CD8-positive, alpha-beta memory T cell (primary cell): ENCODE results near the gene PAIP2. TPM values are rescaled to one million over a fixed set of nuclear protein-coding genes. Genes with fewer than 3 reads are reported as not detected.

Experiments
- CTCF ChIA-PET: fragments of 350-600 bp; sonication (Branson Sonifier 250); formaldehyde crosslinking; loops from one replicate; lab custom pipeline; 2021; ENCODE audit warnings: antibody characterized with exemption; lab: Charles Lee
- POLR2A ChIA-PET: fragments of 350-600 bp; sonication (Branson Sonifier 250); formaldehyde crosslinking; loops from one replicate; lab custom pipeline; 2021; ENCODE audit warnings: antibody characterized with exemption; lab: Charles Lee
- DNase-seq, 5 donors: peaks; one replicate each; pipeline versions ENCODE4 v3.0.0 to v3.0.0-alpha.2; 2020 to 2022; ENCODE audit warnings: mixed read lengths in 1 of 5
- H3K27ac ChIP-seq: one replicate; pipeline ENCODE4 v1.7.0; 2013; ENCODE audit warnings: low read depth, mild to moderate bottlenecking, low read length, moderate library complexity
- H3K27me3 ChIP-seq: 2 replicates; pipeline ENCODE4 v1.7.0; 2013; ENCODE audit warnings: low read length, mild to moderate bottlenecking; ENCODE audit not compliant: insufficient read depth, poor library complexity, severe bottlenecking
- H3K36me3 ChIP-seq: 2 replicates; pipeline ENCODE4 v1.7.0; 2013; ENCODE audit warnings: mild to moderate bottlenecking, low read length, moderate library complexity; ENCODE audit not compliant: insufficient read depth
- H3K4me1 ChIP-seq: 2 replicates; pipeline ENCODE4 v1.7.0; 2013; ENCODE audit warnings: mild to moderate bottlenecking, low read length, moderate library complexity; ENCODE audit not compliant: insufficient read depth
- H3K4me3 ChIP-seq: 2 replicates; pipeline ENCODE4 v1.7.0; 2013; ENCODE audit warnings: mild to moderate bottlenecking, low read length
- H3K9me3 ChIP-seq: 2 replicates; pipeline ENCODE4 v1.7.0; 2013; ENCODE audit warnings: mild to moderate bottlenecking, low read length
- H3K27ac Mint-ChIP-seq, 8 donors: one replicate each; pipeline ENCODE4 v1.8.0; 2020 to 2021; ENCODE audit warnings: mixed read lengths in 8 of 8, mild to moderate bottlenecking in 6 of 8, inconsistent platforms in 3 of 8, moderate library complexity in 3 of 8
- H3K27me3 Mint-ChIP-seq, 2 donors: one replicate each; pipeline ENCODE4 v1.8.0; 2020 to 2021; ENCODE audit warnings: mixed read lengths in 2 of 2, mild to moderate bottlenecking in 1 of 2, moderate library complexity in 1 of 2
- H3K36me3 Mint-ChIP-seq, 3 donors: one replicate each; pipeline ENCODE4 v1.8.0; 2020 to 2021; ENCODE audit warnings: mixed read lengths in 3 of 3, inconsistent platforms in 1 of 3, mild to moderate bottlenecking in 1 of 3
- H3K4me1 Mint-ChIP-seq, 3 donors: one replicate each; pipeline ENCODE4 v1.8.0; 2020 to 2021; ENCODE audit warnings: mixed read lengths in 3 of 3, inconsistent platforms in 1 of 3, mild to moderate bottlenecking in 1 of 3
- H3K4me3 Mint-ChIP-seq, 7 donors: one replicate each; pipeline ENCODE4 v1.8.0; 2020 to 2021; ENCODE audit warnings: mixed read lengths in 7 of 7, mild to moderate bottlenecking in 6 of 7, moderate library complexity in 4 of 7, inconsistent platforms in 2 of 7
- H3K9me3 Mint-ChIP-seq, 5 donors: one replicate each; pipeline ENCODE4 v1.8.0; 2020 to 2022; ENCODE audit warnings: mixed read lengths in 5 of 5, mild to moderate bottlenecking in 3 of 5, moderate library complexity in 2 of 5, inconsistent platforms in 1 of 5
- polyA plus RNA-seq: library from polyadenylated mRNA; unstranded; fragments of 300-500 nt; fragmentation: Illumina TruSeq; gene quantifications from one replicate; pipeline ENCODE4 v1.2.3, GENCODE V29; 2021
- total RNA-seq, 2 experiments: library from RNA; stranded (reverse); gene quantifications; one replicate each; pipeline ENCODE4 v1.2.3, GENCODE V29; 2021

The PAIP2 gene
- total and polyA plus RNA-seq, 3 experiments from 2014 or later = 67.9 to 342 (median 77.0) TPM

GRCh38 chr5:139393497-139394122, 52.0 kb downstream of the PAIP2 start:
- POLR2A ChIA-PET = interaction anchor here (2.0 kb wide), 1 partner anchor 51 kb away, joined by 7 read pairs; no protein-coding TSS in a partner anchor
- Mint-ChIP-seq H3K4me1 (peaks cover 27 to 52% (median 34%) of the 10 kb centered on the region in 3 donors), H3K27me3 (peaks cover 0 to 5% of the 10 kb centered on the region in 2 donors), H3K4me3 (peak overlapping the region; percentile 87 to 95 (median 89)), H3K27ac (peak overlapping the region in 5 of 8 donors; percentile 47 to 92 (median 80)), H3K9me3 (no peaks in the 10 kb centered on the region), H3K36me3 (peaks cover 0 to 2% (median 0%) of the 10 kb centered on the region in 3 donors)
- Histone ChIP-seq H3K36me3 (no peaks in the 10 kb centered on the region), H3K27ac (no peak overlapping the region), H3K4me1 (peaks cover 41% of the 10 kb centered on the region), H3K9me3 (no peaks in the 10 kb centered on the region), H3K27me3 (no peaks in the 10 kb centered on the region), H3K4me3 (peak overlapping the region; percentile 59)
- CTCF ChIA-PET = interaction anchor here (0.8 to 5.4 kb wide), 2 partner anchors 8 to 9 kb away, joined by 3 to 38 read pairs; partner anchors contain the start of gene SPATA24
- DNase-seq = peak in 1 of 5 donors; percentile 25

GRCh38 chr5:139394123-139394653, 52.5 kb downstream of the PAIP2 start:
- Mint-ChIP-seq H3K36me3 (peaks cover 0 to 2% (median under 1%) of the 10 kb centered on the region in 3 donors), H3K27ac (no peak overlapping the region), H3K27me3 (peaks cover 0 to 5% of the 10 kb centered on the region in 2 donors), H3K4me3 (peak overlapping the region in 6 of 7 donors; percentile 44 to 95 (median 88)), H3K9me3 (no peaks in the 10 kb centered on the region), H3K4me1 (peaks cover 29 to 48% (median 32%) of the 10 kb centered on the region in 3 donors)
- peaks cover 39% of the 10 kb centered on the region for H3K4me1 ChIP-seq
- no peaks in the 10 kb centered on the region for H3K9me3 ChIP-seq
- no peak overlapping the region for H3K27ac ChIP-seq
- ChIA-PET POLR2A (interaction anchor here (2.0 kb wide), 1 partner anchor 52 kb away, joined by 7 read pairs; no protein-coding TSS in a partner anchor), CTCF (interaction anchor here (0.8 to 5.4 kb wide), 2 partner anchors 8 to 11 kb away, joined by 3 to 38 read pairs; partner anchors contain the start of gene SPATA24)
- peak in 4 of 5 donors; percentile 38 to 72 (median 47) for DNase-seq
- H3K36me3 ChIP-seq = no peaks in the 10 kb centered on the region
- H3K4me3 ChIP-seq = peak overlapping the region; percentile 59
- H3K27me3 ChIP-seq = no peaks in the 10 kb centered on the region

GRCh38 chr5:139394654-139395566, 53.3 kb downstream of the PAIP2 start, which contains the start of gene PROB1:
Gene PROB1 (minus strand): TSS chr5:139395104. CDS start chr5:139395081, 23 bp downstream.
- Histone ChIP-seq H3K27me3 (no peaks in the 10 kb centered on the region), H3K36me3 (no peaks in the 10 kb centered on the region), H3K27ac (no peak within 1 kb of the TSS), H3K9me3 (no peaks in the 10 kb centered on the region), H3K4me1 (peaks cover 32% of the 10 kb centered on the region), H3K4me3 (peak within 1 kb of the TSS; percentile 59)
- ChIA-PET CTCF (interaction anchor here (0.8 to 5.4 kb wide), 2 partner anchors 7 to 11 kb away, joined by 3 to 38 read pairs; partner anchors contain the start of gene SPATA24), POLR2A (interaction anchor here (2.0 kb wide), 1 partner anchor 53 kb away, joined by 7 read pairs; no protein-coding TSS in a partner anchor)
- H3K4me3 Mint-ChIP-seq = peak within 1 kb of the TSS; percentile 61 to 95 (median 88)
- H3K4me1 Mint-ChIP-seq = peaks cover 26 to 46% (median 28%) of the 10 kb centered on the region in 3 donors
- H3K36me3 Mint-ChIP-seq = peaks cover 0 to 4% (median 2%) of the 10 kb centered on the region in 3 donors
- DNase-seq = no peak
- H3K9me3 Mint-ChIP-seq = no peaks in the 10 kb centered on the region
- peak within 1 kb of the TSS in 1 of 8 donors; percentile 66 for H3K27ac Mint-ChIP-seq
- H3K27me3 Mint-ChIP-seq = peaks cover 0 to 2% of the 10 kb centered on the region in 2 donors

- POLR2A ChIA-PET = no interaction called here
- H3K36me3 Mint-ChIP-seq = peaks cover 0 to 4% (median 2%) of the 10 kb centered on the region in 3 donors
- no peaks in the 10 kb centered on the region for H3K27me3 Mint-ChIP-seq
- H3K27ac Mint-ChIP-seq = peak overlapping the region in 2 of 8 donors; percentile 43 to 66
- Histone ChIP-seq H3K27ac (no peak overlapping the region), H3K27me3 (no peaks in the 10 kb centered on the region), H3K4me1 (peaks cover 21% of the 10 kb centered on the region), H3K4me3 (no peak overlapping the region), H3K9me3 (no peaks in the 10 kb centered on the region), H3K36me3 (no peaks in the 10 kb centered on the region)
- peak overlapping the region in 4 of 7 donors; percentile 54 to 86 (median 65) for H3K4me3 Mint-ChIP-seq
- H3K9me3 Mint-ChIP-seq = no peaks in the 10 kb centered on the region
- H3K4me1 Mint-ChIP-seq = peaks cover 15 to 34% (median 16%) of the 10 kb centered on the region in 3 donors
- DNase-seq = no peak
- CTCF ChIA-PET = interaction anchor here (0.6 to 1.2 kb wide), 3 partner anchors 8 to 62 kb away, joined by 3 read pairs; partner anchors contain the start of gene SPATA24
Observed at GRCh38 chr5:139395844-139396640, 54.4 kb downstream of the PAIP2 start.

- no peaks in the 10 kb centered on the region for H3K27me3 ChIP-seq
- no peak for DNase-seq
- H3K9me3 ChIP-seq = no peaks in the 10 kb centered on the region
- Mint-ChIP-seq H3K9me3 (no peaks in the 10 kb centered on the region), H3K4me1 (peaks cover 8 to 32% (median 10%) of the 10 kb centered on the region in 3 donors), H3K27me3 (no peaks in the 10 kb centered on the region), H3K4me3 (peak overlapping the region in 2 of 7 donors; percentile 10 to 33), H3K27ac (no peak overlapping the region), H3K36me3 (peaks cover 0 to 4% (median 2%) of the 10 kb centered on the region in 3 donors)
- ChIA-PET CTCF (interaction anchor here (0.6 to 1.2 kb wide), 2 partner anchors 26 to 61 kb away, joined by 3 read pairs; no protein-coding TSS in a partner anchor), POLR2A (no interaction called here)
- H3K4me3 ChIP-seq = no peak overlapping the region
- H3K27ac ChIP-seq = no peak overlapping the region
- peaks cover 14% of the 10 kb centered on the region for H3K4me1 ChIP-seq
- H3K36me3 ChIP-seq = no peaks in the 10 kb centered on the region
Observed at GRCh38 chr5:139396691-139397090, 55.0 kb downstream of the PAIP2 start.

- ChIA-PET CTCF (no interaction called here), POLR2A (no interaction called here)
- Mint-ChIP-seq H3K4me3 (no peak overlapping the region), H3K4me1 (peaks cover 12 to 28% (median 12%) of the 10 kb centered on the region in 3 donors), H3K36me3 (peaks cover 0 to 4% (median 0%) of the 10 kb centered on the region in 3 donors), H3K27me3 (no peaks in the 10 kb centered on the region), H3K9me3 (no peaks in the 10 kb centered on the region), H3K27ac (no peak overlapping the region)
- DNase-seq = no peak
- Histone ChIP-seq H3K27me3 (no peaks in the 10 kb centered on the region), H3K4me1 (peaks cover 13% of the 10 kb centered on the region), H3K4me3 (no peak overlapping the region), H3K27ac (no peak overlapping the region), H3K9me3 (no peaks in the 10 kb centered on the region), H3K36me3 (no peaks in the 10 kb centered on the region)
Observed at GRCh38 chr5:139397921-139398320, 56.3 kb downstream of the PAIP2 start.
